Measurements from ENCODE around the gene CHRNB2.
A peak's percentile ranks its signal among the peaks of the same experiment; 100 is the strongest.

The CHRNB2 gene

DNA sequence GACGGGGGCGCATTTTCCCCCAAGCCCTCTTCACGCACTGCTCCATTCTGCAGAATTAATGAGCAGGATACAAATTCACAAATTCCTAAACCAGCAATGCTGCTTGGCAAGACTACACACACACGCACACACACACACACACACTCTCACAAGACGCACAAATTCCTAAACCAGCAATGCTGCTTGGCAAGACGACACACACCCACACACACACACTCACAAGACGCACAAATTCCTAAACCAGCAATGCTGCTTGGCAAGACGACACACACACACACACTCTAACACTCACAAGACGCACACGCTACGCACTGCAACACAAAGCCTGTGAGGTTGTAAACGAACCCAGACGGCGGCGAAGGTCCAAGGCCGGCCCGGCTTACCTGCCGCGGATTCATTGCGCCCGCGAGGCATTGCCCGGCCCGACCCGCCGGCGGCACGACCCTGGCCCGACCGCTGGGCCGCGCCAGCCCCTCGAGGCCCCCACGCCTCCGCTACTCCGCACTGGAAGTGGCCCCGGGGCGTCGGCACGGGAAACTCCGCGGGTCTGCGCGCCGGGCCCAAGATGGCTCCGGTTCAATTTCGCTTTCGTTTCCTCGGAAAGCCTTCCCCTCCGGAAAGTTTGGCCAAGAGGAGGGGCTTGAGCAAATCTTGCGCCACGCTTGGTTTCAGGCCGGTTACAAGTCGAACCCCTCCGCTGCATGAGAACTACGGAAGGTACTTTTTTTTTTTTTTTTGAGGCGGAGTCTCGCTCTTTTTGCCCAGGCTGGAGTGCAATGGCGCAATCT lies 40.2 kb downstream of the CHRNB2 start, which contains the start of gene ADAR (continued):
- TF ChIP-seq ZNF157 (tag by site-specific recombination; IDR thresholded peaks at IDR 0.05) (no peak), ZNF324 (tag by site-specific recombination; IDR thresholded peaks at IDR 0.05) (peak; percentile 87), ZNF560 (tag by site-specific recombination; IDR thresholded peaks at IDR 0.05; ENCODE audit: borderline replicate concordance) (no peak), KLF1 (tag by site-specific recombination; IDR thresholded peaks at IDR 0.05) (peak; percentile 31; the same call in 1 of the 2 replicates), ZNF501 (tag by site-specific recombination; IDR thresholded peaks at IDR 0.05) (peak; percentile 31; the same call in 1 of the 2 replicates), ZNF585B (tag by site-specific recombination; IDR thresholded peaks at IDR 0.05) (no peak), ZFP3 (tag by site-specific recombination; IDR thresholded peaks at IDR 0.05; ENCODE audit: low read depth) (no peak), ZNF600 (tag by site-specific recombination; IDR thresholded peaks at IDR 0.05) (peak; percentile 98), ZBTB1 (tag by site-specific recombination; IDR thresholded peaks at IDR 0.05) (peak; percentile 57; the same call in 1 of the 2 replicates), GLI2 (tag by site-specific recombination; IDR thresholded peaks at IDR 0.05; ENCODE audit: borderline replicate concordance, low read depth) (no peak), ZNF121 (tag by site-specific recombination; IDR thresholded peaks at IDR 0.05) (0 out of 2 replicates have a peak, but pooled peaks have one; percentile 11), ZNF223 (tag by site-specific recombination; IDR thresholded peaks at IDR 0.05) (0 out of 2 replicates have a peak, but pooled peaks have one; percentile 46), ZNF791 (tag by site-specific recombination; IDR thresholded peaks at IDR 0.05) (no peak), ZNF341 (tag by site-specific recombination; IDR thresholded peaks at IDR 0.05; ENCODE audit: low read depth) (peak; percentile 78), ZNF677 (tag by site-specific recombination; IDR thresholded peaks at IDR 0.05) (0 out of 2 replicates have a peak, but pooled peaks have one; percentile 26), MZF1 (tag by site-specific recombination; IDR thresholded peaks at IDR 0.05; ENCODE audit: borderline replicate concordance) (no peak), ZEB2 (tag by site-specific recombination; IDR thresholded peaks at IDR 0.05) (peak; percentile 66), ZNF433 (tag by site-specific recombination; IDR thresholded peaks at IDR 0.05; ENCODE audit: low read depth) (no peak), ZNF660 (tag by site-specific recombination; IDR thresholded peaks at IDR 0.05) (peak; percentile 90), ZXDB (tag by site-specific recombination; IDR thresholded peaks at IDR 0.05) (peak; percentile 49; the same call in 1 of the 2 replicates), EGR2 (tag by site-specific recombination; IDR thresholded peaks at IDR 0.05; ENCODE audit: low read depth) (peak; percentile 79), ZNF335 (tag by site-specific recombination; conservative IDR thresholded peaks at IDR 0.05) (peak; percentile 90), ZNF214 (tag by site-specific recombination; IDR thresholded peaks at IDR 0.05; ENCODE audit: borderline replicate concordance) (no peak), ZSCAN16 (tag by site-specific recombination; IDR thresholded peaks at IDR 0.05) (0 out of 2 replicates have a peak, but pooled peaks have one; percentile 27), ZNF707 (tag by site-specific recombination; IDR thresholded peaks at IDR 0.05) (no peak), ZNF664 (tag by site-specific recombination; IDR thresholded peaks at IDR 0.05) (no peak), ZNF211 (tag by site-specific recombination; IDR thresholded peaks at IDR 0.05; ENCODE audit: low read depth) (no peak)
- TF ChIP-seq, protein P1, sequence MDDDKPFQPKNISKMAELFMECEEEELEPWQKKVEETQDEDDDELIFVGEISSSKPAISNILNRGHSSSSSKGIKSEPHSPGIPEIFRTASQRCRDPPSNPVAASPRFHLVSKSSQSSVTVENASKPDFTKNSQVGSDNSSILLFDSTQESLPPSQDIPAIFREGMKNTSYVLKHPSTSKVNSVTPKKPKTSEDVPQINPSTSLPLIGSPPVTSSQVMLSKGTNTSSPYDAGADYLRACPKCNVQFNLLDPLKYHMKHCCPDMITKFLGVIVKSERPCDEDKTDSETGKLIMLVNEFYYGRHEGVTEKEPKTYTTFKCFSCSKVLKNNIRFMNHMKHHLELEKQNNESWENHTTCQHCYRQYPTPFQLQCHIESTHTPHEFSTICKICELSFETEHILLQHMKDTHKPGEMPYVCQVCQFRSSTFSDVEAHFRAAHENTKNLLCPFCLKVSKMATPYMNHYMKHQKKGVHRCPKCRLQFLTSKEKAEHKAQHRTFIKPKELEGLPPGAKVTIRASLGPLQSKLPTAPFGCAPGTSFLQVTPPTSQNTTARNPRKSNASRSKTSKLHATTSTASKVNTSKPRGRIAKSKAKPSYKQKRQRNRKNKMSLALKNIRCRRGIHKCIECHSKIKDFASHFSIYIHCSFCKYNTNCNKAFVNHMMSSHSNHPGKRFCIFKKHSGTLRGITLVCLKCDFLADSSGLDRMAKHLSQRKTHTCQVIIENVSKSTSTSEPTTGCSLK (tag by site-specific recombination; IDR thresholded peaks at IDR 0.05) = no peak
- TF ChIP-seq, protein P2, sequence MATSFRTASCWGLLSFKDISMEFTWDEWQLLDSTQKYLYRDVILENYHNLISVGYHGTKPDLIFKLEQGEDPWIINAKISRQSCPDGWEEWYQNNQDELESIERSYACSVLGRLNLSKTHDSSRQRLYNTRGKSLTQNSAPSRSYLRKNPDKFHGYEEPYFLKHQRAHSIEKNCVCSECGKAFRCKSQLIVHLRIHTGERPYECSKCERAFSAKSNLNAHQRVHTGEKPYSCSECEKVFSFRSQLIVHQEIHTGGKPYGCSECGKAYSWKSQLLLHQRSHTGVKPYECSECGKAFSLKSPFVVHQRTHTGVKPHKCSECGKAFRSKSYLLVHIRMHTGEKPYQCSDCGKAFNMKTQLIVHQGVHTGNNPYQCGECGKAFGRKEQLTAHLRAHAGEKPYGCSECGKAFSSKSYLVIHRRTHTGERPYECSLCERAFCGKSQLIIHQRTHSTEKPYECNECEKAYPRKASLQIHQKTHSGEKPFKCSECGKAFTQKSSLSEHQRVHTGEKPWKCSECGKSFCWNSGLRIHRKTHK (tag by site-specific recombination; IDR thresholded peaks at IDR 0.05) = no peak
- TF ChIP-seq, protein P3, sequence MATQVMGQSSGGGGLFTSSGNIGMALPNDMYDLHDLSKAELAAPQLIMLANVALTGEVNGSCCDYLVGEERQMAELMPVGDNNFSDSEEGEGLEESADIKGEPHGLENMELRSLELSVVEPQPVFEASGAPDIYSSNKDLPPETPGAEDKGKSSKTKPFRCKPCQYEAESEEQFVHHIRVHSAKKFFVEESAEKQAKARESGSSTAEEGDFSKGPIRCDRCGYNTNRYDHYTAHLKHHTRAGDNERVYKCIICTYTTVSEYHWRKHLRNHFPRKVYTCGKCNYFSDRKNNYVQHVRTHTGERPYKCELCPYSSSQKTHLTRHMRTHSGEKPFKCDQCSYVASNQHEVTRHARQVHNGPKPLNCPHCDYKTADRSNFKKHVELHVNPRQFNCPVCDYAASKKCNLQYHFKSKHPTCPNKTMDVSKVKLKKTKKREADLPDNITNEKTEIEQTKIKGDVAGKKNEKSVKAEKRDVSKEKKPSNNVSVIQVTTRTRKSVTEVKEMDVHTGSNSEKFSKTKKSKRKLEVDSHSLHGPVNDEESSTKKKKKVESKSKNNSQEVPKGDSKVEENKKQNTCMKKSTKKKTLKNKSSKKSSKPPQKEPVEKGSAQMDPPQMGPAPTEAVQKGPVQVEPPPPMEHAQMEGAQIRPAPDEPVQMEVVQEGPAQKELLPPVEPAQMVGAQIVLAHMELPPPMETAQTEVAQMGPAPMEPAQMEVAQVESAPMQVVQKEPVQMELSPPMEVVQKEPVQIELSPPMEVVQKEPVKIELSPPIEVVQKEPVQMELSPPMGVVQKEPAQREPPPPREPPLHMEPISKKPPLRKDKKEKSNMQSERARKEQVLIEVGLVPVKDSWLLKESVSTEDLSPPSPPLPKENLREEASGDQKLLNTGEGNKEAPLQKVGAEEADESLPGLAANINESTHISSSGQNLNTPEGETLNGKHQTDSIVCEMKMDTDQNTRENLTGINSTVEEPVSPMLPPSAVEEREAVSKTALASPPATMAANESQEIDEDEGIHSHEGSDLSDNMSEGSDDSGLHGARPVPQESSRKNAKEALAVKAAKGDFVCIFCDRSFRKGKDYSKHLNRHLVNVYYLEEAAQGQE (tag by site-specific recombination; IDR thresholded peaks at IDR 0.05) = 0 out of 2 replicates have a peak, but pooled peaks have one; percentile 13
- TF ChIP-seq, protein P4, sequence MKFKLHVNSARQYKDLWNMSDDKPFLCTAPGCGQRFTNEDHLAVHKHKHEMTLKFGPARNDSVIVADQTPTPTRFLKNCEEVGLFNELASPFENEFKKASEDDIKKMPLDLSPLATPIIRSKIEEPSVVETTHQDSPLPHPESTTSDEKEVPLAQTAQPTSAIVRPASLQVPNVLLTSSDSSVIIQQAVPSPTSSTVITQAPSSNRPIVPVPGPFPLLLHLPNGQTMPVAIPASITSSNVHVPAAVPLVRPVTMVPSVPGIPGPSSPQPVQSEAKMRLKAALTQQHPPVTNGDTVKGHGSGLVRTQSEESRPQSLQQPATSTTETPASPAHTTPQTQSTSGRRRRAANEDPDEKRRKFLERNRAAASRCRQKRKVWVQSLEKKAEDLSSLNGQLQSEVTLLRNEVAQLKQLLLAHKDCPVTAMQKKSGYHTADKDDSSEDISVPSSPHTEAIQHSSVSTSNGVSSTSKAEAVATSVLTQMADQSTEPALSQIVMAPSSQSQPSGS (tag by site-specific recombination; IDR thresholded peaks at IDR 0.05; ENCODE audit: low read depth) = no peak
- TF ChIP-seq, protein P5, sequence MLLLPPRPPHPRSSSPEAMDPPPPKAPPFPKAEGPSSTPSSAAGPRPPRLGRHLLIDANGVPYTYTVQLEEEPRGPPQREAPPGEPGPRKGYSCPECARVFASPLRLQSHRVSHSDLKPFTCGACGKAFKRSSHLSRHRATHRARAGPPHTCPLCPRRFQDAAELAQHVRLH (tag by site-specific recombination; IDR thresholded peaks at IDR 0.05) = peak; percentile 19

Measured in HEK293 (cell line).